Colonic mucosa (tissue), 4 donors: Measurements from ENCODE around the gene PDE6H. TPM values are rescaled to one million over a fixed set of nuclear protein-coding genes. Genes with fewer than 3 reads are reported as not detected.

ENCODE experiments used
- DNase-seq: peaks from one replicate; pipeline ENCODE4 v3.0.0-alpha.2; 2020
- H3K27ac ChIP-seq: fragments of 200-600 bp; one replicate; pipeline ENCODE4 v1.8.0; 2021
- H3K27me3 ChIP-seq: fragments of 200-600 bp; one replicate; pipeline ENCODE4 v1.8.0; 2021
- H3K36me3 ChIP-seq: fragments of 200-600 bp; one replicate; pipeline ENCODE4 v1.8.0; 2021
- H3K4me1 ChIP-seq: fragments of 200-600 bp; one replicate; pipeline ENCODE4 v1.8.0; 2021; ENCODE audit warnings: mild to moderate bottlenecking
- H3K4me3 ChIP-seq: fragments of 200-600 bp; one replicate; pipeline ENCODE4 v1.8.0; 2021
- H3K9ac ChIP-seq, 2 donors: one replicate each; pipeline ENCODE4 v1.7.0; 2013; ENCODE audit warnings: control low read depth in 2 of 2, low read depth in 2 of 2, low read length in 2 of 2
- H3K9me3 ChIP-seq: fragments of 200-600 bp; one replicate; pipeline ENCODE4 v1.8.0; 2021
- intact Hi-C: fragments of 100-400 bp; cut with DNase I; formaldehyde crosslinking; loops from one replicate; pipeline ENCODE4 v1.14.1; 2022
- total RNA-seq, 2 donors: library from RNA; stranded (reverse); fragmentation: NEBNext Ultra II Directional in 1 of 2; extraction: Animal tissue kit (Norgen Biotek cat#: 25700) in 1 of 2; gene quantifications; one replicate each; pipeline ENCODE4 v1.2.1, GENCODE V29; 2021
- TF ChIP-seq, protein P1 (sequence below): fragments of 200-600 bp; IDR thresholded peaks from one replicate; pipeline ENCODE4 v1.8.0; 2022; ENCODE audit warnings: antibody characterized with exemption, mild to moderate bottlenecking
- donor health status: healthy.
- donor health status: DM: no; HTN: no; CAD: no.
- donor health status: DM: no; HTN: no; CAD: no.

PDE6H gene
- total RNA-seq, 2 donors from 2014 or later, result not detected

DNA sequence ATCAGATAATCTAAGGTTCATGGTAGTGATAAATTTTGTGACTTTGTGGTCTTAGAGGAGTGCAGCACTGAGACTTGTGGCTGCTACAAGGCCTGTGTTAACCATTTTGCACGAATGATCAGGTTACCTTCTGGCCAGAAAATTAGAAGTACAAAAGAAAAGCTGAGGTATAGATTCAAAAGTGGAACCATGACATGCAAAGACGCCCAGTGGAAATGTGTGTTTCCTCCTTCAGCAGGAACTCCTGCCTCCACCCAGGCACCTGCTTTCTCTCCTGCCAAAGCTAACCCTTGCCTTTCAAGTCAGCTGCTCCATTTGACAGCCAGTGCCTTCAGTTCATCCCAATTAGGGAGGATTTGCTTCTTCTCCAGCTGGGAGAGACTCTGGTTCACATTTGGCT lies 10.1 kb downstream of the PDE6H start:
- no peak overlapping the region for H3K27ac ChIP-seq
- no peaks in the 10 kb centered on the region for H3K36me3 ChIP-seq
- no peaks in the 10 kb centered on the region for H3K9me3 ChIP-seq
- H3K9ac ChIP-seq, result no peak overlapping the region
- DNase-seq, result no peak
- H3K27me3 ChIP-seq, result no peaks in the 10 kb centered on the region
- no peaks in the 10 kb centered on the region for H3K4me1 ChIP-seq
- no peak overlapping the region for H3K4me3 ChIP-seq
- intact Hi-C loops, result no loop called here
- TF ChIP-seq, protein P1, sequence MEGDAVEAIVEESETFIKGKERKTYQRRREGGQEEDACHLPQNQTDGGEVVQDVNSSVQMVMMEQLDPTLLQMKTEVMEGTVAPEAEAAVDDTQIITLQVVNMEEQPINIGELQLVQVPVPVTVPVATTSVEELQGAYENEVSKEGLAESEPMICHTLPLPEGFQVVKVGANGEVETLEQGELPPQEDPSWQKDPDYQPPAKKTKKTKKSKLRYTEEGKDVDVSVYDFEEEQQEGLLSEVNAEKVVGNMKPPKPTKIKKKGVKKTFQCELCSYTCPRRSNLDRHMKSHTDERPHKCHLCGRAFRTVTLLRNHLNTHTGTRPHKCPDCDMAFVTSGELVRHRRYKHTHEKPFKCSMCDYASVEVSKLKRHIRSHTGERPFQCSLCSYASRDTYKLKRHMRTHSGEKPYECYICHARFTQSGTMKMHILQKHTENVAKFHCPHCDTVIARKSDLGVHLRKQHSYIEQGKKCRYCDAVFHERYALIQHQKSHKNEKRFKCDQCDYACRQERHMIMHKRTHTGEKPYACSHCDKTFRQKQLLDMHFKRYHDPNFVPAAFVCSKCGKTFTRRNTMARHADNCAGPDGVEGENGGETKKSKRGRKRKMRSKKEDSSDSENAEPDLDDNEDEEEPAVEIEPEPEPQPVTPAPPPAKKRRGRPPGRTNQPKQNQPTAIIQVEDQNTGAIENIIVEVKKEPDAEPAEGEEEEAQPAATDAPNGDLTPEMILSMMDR, result no peak

DNA sequence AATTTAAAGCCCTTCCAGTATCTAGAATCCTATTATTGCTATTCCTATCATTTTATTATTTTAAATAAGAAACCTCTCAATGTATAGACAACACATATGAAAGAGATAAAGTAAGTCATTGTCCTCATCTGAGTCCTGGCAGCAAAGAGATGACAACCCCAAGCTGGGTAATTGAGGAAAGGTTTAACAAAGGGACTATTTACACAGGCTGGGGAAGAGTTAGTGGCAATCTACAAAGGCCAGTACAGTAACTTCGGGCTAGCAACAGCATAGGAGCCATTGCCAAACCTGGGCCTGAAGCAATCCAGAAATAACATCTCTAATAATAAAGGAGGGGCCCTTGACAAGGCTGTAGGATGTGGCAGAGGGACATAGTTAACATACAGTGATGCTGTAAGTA lies 11.2 kb downstream of the PDE6H start:
- Histone ChIP-seq H3K9me3 (no peaks in the 10 kb centered on the region), H3K36me3 (no peaks in the 10 kb centered on the region), H3K27me3 (no peaks in the 10 kb centered on the region), H3K27ac (no peak overlapping the region), H3K4me1 (no peaks in the 10 kb centered on the region), H3K4me3 (no peak overlapping the region), H3K9ac (no peak overlapping the region)
- intact Hi-C loops, result no loop called here
- TF ChIP-seq, protein P1, result no peak
- no peak for DNase-seq

DNA sequence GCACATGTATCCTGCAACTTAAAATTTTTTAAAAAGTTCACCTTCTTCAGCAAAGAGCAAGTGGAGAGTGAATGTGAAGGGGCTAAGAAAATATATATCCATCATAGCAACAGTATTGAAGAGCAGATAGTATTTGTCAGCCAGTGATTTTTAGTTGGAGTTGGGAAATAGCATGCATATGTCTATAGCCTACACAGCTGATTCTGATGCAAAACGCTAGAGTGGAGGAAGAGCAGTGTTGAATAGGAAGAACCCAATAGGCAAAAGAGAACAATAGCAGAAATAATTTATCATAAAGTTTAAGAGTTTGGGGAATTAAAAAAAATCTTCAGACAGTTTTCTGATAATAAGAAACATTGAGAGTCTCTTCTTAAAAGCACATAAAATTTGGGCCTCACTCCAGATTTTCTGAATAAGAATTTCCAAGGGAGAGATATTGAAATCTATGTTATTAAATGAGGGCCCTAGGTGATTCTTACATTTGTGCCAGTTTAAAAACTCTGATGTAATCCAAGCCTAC lies 12.0 kb downstream of the PDE6H start:
- DNase-seq, result no peak
- H3K9me3 ChIP-seq, result no peaks in the 10 kb centered on the region
- intact Hi-C loops, result no loop called here
- no peak overlapping the region for H3K9ac ChIP-seq
- H3K4me3 ChIP-seq, result no peak overlapping the region
- H3K36me3 ChIP-seq, result no peaks in the 10 kb centered on the region
- no peaks in the 10 kb centered on the region for H3K4me1 ChIP-seq
- TF ChIP-seq, protein P1, result no peak
- no peaks in the 10 kb centered on the region for H3K27me3 ChIP-seq
- no peak overlapping the region for H3K27ac ChIP-seq

DNA sequence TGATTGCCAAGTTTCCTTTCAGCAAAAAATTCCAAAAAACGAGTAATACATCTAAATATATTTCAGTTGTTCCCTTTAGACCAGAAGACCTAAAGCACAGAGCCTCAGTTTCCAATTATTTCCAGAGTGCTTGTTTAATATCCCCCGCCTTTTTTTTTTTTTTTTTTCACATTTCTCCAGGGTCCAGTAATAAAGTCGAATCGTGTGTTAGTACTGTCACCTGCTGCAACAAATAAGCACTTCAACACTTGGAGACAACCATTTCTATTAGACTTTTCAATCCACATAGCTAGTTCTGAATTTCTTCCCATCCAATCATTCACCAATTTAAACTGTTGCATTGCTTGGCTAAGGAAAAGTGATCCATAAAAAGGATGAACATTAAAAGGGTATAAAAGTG lies 13.6 kb downstream of the PDE6H start:
- no peaks in the 10 kb centered on the region for H3K27me3 ChIP-seq
- H3K9me3 ChIP-seq, result no peaks in the 10 kb centered on the region
- intact Hi-C loops, result no loop called here
- no peak overlapping the region for H3K27ac ChIP-seq
- no peak overlapping the region for H3K9ac ChIP-seq
- no peaks in the 10 kb centered on the region for H3K36me3 ChIP-seq
- no peak for DNase-seq
- no peaks in the 10 kb centered on the region for H3K4me1 ChIP-seq
- no peak overlapping the region for H3K4me3 ChIP-seq
- TF ChIP-seq, protein P1, result no peak

DNA sequence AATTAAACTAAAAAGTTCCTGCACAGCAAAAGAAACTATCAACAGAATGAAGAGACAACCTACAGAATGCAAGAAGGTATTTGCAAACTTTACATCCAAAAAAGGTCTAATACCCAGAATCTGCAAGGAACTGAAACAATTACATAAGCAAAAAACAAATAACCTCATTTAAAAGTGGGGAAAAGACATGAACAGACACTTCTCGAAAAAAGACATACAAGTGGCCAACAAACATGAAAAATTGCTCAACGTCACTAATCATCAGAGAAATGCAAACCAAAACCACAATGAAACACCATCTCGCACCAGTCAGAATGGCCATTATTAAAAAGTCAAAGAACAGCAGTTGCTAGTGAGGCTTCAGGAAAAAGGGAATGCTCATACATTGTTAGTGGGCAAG lies 15.2 kb downstream of the PDE6H start:
- Histone ChIP-seq H3K9me3 (no peaks in the 10 kb centered on the region), H3K27me3 (no peaks in the 10 kb centered on the region), H3K27ac (no peak overlapping the region), H3K4me1 (no peaks in the 10 kb centered on the region), H3K4me3 (no peak overlapping the region), H3K9ac (no peak overlapping the region), H3K36me3 (no peaks in the 10 kb centered on the region)
- intact Hi-C loops, result no loop called here
- TF ChIP-seq, protein P1, result no peak
- no peak for DNase-seq
